Pancreas (tissue), 10 donors: Measurements from ENCODE around the gene BUB1B. TPM values are rescaled to one million over a fixed set of nuclear protein-coding genes. Genes with fewer than 3 reads are reported as not detected.

Experiments
- ATAC-seq, 4 donors: fragments of 200-7000 bp; cut with Tn5 transposase; one replicate each; pipeline versions ENCODE4 v1.8.0 to v1.9.1; 2020; ENCODE audit warnings: mild to moderate bottlenecking in 4 of 4, moderate library complexity in 4 of 4
- DNase-seq, 6 donors: peaks; one replicate each; pipeline ENCODE4 v3.0.0-alpha.2; 2020
- FAIRE-seq: peaks from 2 replicates; lab custom pipeline; 2012; peaks lifted over from hg19 to GRCh38; lab: Jason Lieb, UNC
- H3K27ac ChIP-seq, 4 donors: fragments of 200-600 bp; sonication (generic); 1 replicate in 3 of 4; 2 replicates in 1 of 4; pipeline versions ENCODE4 v1.5.0 to v1.8.0; 2020
- H3K27me3 ChIP-seq, 4 donors: fragments of 200-600 bp; one replicate each; pipeline ENCODE4 v1.8.0; 2021
- H3K36me3 ChIP-seq, 3 donors: fragments of 200-600 bp; sonication (generic) in 1 of 3; one replicate each; pipeline versions ENCODE4 v1.5.0 to v1.8.0; 2020 to 2021
- H3K4me1 ChIP-seq, 3 donors: fragments of 200-600 bp; one replicate each; pipeline ENCODE4 v1.8.0; 2021
- H3K4me3 ChIP-seq, 4 donors: fragments of 200-600 bp; sonication (generic) in 2 of 4; one replicate each; pipeline versions ENCODE4 v1.5.0 to v1.8.0; 2020 to 2021
- H3K9me3 ChIP-seq, 4 donors: fragments of 200-600 bp; one replicate each; pipeline ENCODE4 v1.8.0; 2021
- CTCF ChIP-seq, 4 donors: fragments of 200-600 bp; sonication (generic) in 3 of 4; IDR thresholded peaks; one replicate each; pipeline versions ENCODE4 v1.5.0 to v1.8.0; 2021; ENCODE audit warnings: antibody characterized with exemption in 4 of 4
- WGBS, 2 donors: extraction: QIAGEN DNeasy Blood & Tissue Kit; methylation state at CpG; one replicate each; pipeline ENCODE4 v1.1.7; 2013; 5-methylcytosine and 5-hydroxymethylcytosine counted together
- intact Hi-C, 3 donors: fragments of 100-400 bp; cut with DNase I; formaldehyde crosslinking; loops; one replicate each; pipeline versions ENCODE4 v1.11.1 to v1.14.2; 2022
- polyA plus RNA-seq, 2 donors: library from polyadenylated mRNA; stranded (reverse); fragments of 200-250 nt; gene quantifications; one replicate each; pipeline ENCODE4 v1.2.3, GENCODE V29; 2013
- total RNA-seq, 6 donors: library from RNA; stranded (reverse); fragmentation: NEBNext Ultra II Directional in 4 of 6; extraction: Animal tissue kit (Norgen Biotek cat#: 25700) in 4 of 6; gene quantifications; one replicate each; pipeline versions ENCODE4 v1.2.1 to v1.2.4, GENCODE V29; 2021 to 2023
- donor health status: healthy with polysubstance abuse.
- donor health status: DM: no; HTN: no; CAD: no; lungs with moderate emphysema.
- donor health status: DM: no; HTN: no; CAD: no.
- donor health status: control.
- donor health status: control.
- donor health status: Bipolar disorder and iron deficiency.
- donor health status: DM: yes; HTN: yes; CAD: no.
- donor health status: DM: no; HTN: no; CAD: no.
- donor health status: DM: no; HTN: no; CAD: no.
- donor health status: DM: yes; HTN: yes; CAD: no.

Gene BUB1B
- total and polyA plus RNA-seq, 8 donors: 0.09 to 1.9 (median 1.0) TPM; not detected in 2

- no peak for FAIRE-seq
- Histone ChIP-seq H3K27me3 (no peaks in the 10 kb centered on the region), H3K27ac (no peak overlapping the region), H3K4me3 (no peak overlapping the region), H3K4me1 (no peaks in the 10 kb centered on the region), H3K9me3 (no peaks in the 10 kb centered on the region), H3K36me3 (no peaks in the 10 kb centered on the region)
- no peak for ATAC-seq
- no peak for TF ChIP-seq CTCF (IDR thresholded peaks at IDR 0.05)
- peak in 1 of 6 donors; percentile 15 for DNase-seq
- WGBS, 2 donors: 66 to 81% methylated on average over 7 of the region's 7 CpGs
- intact Hi-C loops: loop anchor here in 1 of 3 donors (5.0 kb wide), 1 partner anchor 35 kb away; no protein-coding TSS in a partner anchor
Measured at GRCh38 chr15:40232625-40233070, 71.8 kb downstream of the BUB1B start.

GRCh38 chr15:40233727-40234577 is 73.1 kb downstream of the BUB1B start:
- no peaks in the 10 kb centered on the region for H3K4me1 ChIP-seq
- no peaks in the 10 kb centered on the region for H3K27me3 ChIP-seq
- FAIRE-seq: no peak
- H3K4me3 ChIP-seq: no peak overlapping the region
- DNase-seq: no peak
- H3K9me3 ChIP-seq: no peaks in the 10 kb centered on the region
- no peaks in the 10 kb centered on the region for H3K36me3 ChIP-seq
- no peak for ATAC-seq
- no peak for TF ChIP-seq CTCF (IDR thresholded peaks at IDR 0.05)
- intact Hi-C loops: loop anchor here in 1 of 3 donors (5.0 kb wide), 1 partner anchor 33 kb away; no protein-coding TSS in a partner anchor
- 93 to 94% methylated on average over 11 of the region's 11 CpGs for WGBS, 2 donors
- H3K27ac ChIP-seq: no peak overlapping the region

- no peaks in the 10 kb centered on the region for H3K4me1 ChIP-seq
- H3K9me3 ChIP-seq: no peaks in the 10 kb centered on the region
- H3K27me3 ChIP-seq: no peaks in the 10 kb centered on the region
- intact Hi-C loops: loop anchor here in 1 of 3 donors (5.0 kb wide), 1 partner anchor 33 kb away; no protein-coding TSS in a partner anchor
- no peaks in the 10 kb centered on the region for H3K36me3 ChIP-seq
- 81 to 89% methylated on average over 4 of the region's 4 CpGs for WGBS, 2 donors
- FAIRE-seq (no peak), DNase-seq (no peak), ATAC-seq (peak in 1 of 4 donors; percentile 12)
- no peak overlapping the region for H3K4me3 ChIP-seq
- TF ChIP-seq CTCF (IDR thresholded peaks at IDR 0.05): no peak
- H3K27ac ChIP-seq: no peak overlapping the region
Measured at GRCh38 chr15:40234783-40235182, 73.9 kb downstream of the BUB1B start.

GRCh38 chr15:40235201-40235885 is 74.5 kb downstream of the BUB1B start:
- ATAC-seq (no peak), FAIRE-seq (no peak), DNase-seq (no peak)
- no peak for TF ChIP-seq CTCF (IDR thresholded peaks at IDR 0.05)
- Histone ChIP-seq H3K4me1 (no peaks in the 10 kb centered on the region), H3K9me3 (no peaks in the 10 kb centered on the region), H3K36me3 (no peaks in the 10 kb centered on the region), H3K27me3 (no peaks in the 10 kb centered on the region), H3K4me3 (no peak overlapping the region), H3K27ac (no peak overlapping the region)
- intact Hi-C loops: no loop called here
- WGBS, 2 donors: 82 to 92% methylated on average over 4 of the region's 4 CpGs
